B cell (primary cell): ENCODE data around the gene ECHDC3. TPM values are rescaled to one million over a fixed set of nuclear protein-coding genes. Genes with fewer than 3 reads are reported as not detected.

ENCODE experiments used
- ATAC-seq: fragments of 200-7000 bp; cut with Tn5 transposase; one replicate; pipeline ENCODE4 v1.10.0; 2021; ENCODE audit warnings: low read depth, mild to moderate bottlenecking, moderate number of reproducible peaks, moderate library complexity
- CTCF ChIA-PET: fragments of 350-600 bp; sonication (Branson Sonifier 250); formaldehyde crosslinking; loops from one replicate; lab custom pipeline; 2021; ENCODE audit warnings: antibody characterized with exemption, inconsistent platforms; lab: Charles Lee
- POLR2A ChIA-PET: fragments of 350-600 bp; sonication (Branson Sonifier 250); formaldehyde crosslinking; loops from one replicate; lab custom pipeline; 2021; ENCODE audit warnings: antibody characterized with exemption; lab: Charles Lee
- DNase-seq: peaks from one replicate; pipeline ENCODE4 v3.0.0; 2013
- H2AFZ ChIP-seq: 2 replicates; pipeline ENCODE4 v1.6.1; 2012; ENCODE audit warnings: mild to moderate bottlenecking, low read depth, low read length; ENCODE audit not compliant: insufficient read depth, poor library complexity, severe bottlenecking
- H3K27ac ChIP-seq, 2 donors: 1 replicate in 1 of 2; 2 replicates in 1 of 2; pipeline ENCODE4 v1.5.1; 2012 to 2013; ENCODE audit warnings: low read length in 2 of 2, mild to moderate bottlenecking in 2 of 2, moderate library complexity in 1 of 2
- H3K27me3 ChIP-seq, 4 experiments: fragments of 200-600 bp in 1 of 4; sonication (generic) in 1 of 4; replicated peaks in 1 of 4; 1 replicate in 2 of 4; 2 replicates in 2 of 4; pipeline versions ENCODE4 v1.6.1 to v1.7.0; 2013 to 2016; ENCODE audit warnings: low read length in 3 of 4, mild to moderate bottlenecking in 2 of 4, mixed read lengths in 1 of 4, moderate library complexity in 1 of 4; ENCODE audit not compliant: insufficient read depth in 4 of 4, control insufficient read depth in 3 of 4; ENCODE audit errors: control extremely low read depth in 1 of 4
- H3K36me3 ChIP-seq, 2 experiments: replicated peaks in 1 of 2; 1 replicate in 1 of 2; 2 replicates in 1 of 2; pipeline versions ENCODE4 v1.6.1 to v1.7.1; 2013; ENCODE audit warnings: low read length in 1 of 2; ENCODE audit not compliant: insufficient read depth in 2 of 2, control insufficient read depth in 1 of 2; ENCODE audit errors: control extremely low read depth in 1 of 2, extremely low read depth in 1 of 2
- H3K4me1 ChIP-seq, 2 donors: fragments of 200-600 bp in 1 of 2; sonication (generic) in 1 of 2; 1 replicate in 1 of 2; 2 replicates in 1 of 2; pipeline versions ENCODE4 v1.5.1 to v1.6.1; 2013 to 2017; ENCODE audit warnings: low read length in 2 of 2; ENCODE audit not compliant: control insufficient read depth in 2 of 2, insufficient read depth in 2 of 2
- H3K4me2 ChIP-seq: replicated peaks from 2 replicates; pipeline ENCODE3; 2012; ENCODE audit warnings: mild to moderate bottlenecking, low read depth, low read length; ENCODE audit not compliant: poor library complexity, severe bottlenecking
- H3K4me3 ChIP-seq, 5 experiments: fragments of 200-600 bp in 1 of 5; sonication (generic) in 1 of 5; 1 replicate in 3 of 5; 2 replicates in 2 of 5; pipeline versions ENCODE4 v1.5.1 to v1.7.0; 2011 to 2016; ENCODE audit warnings: low read length in 4 of 5, mild to moderate bottlenecking in 4 of 5, low read depth in 2 of 5, control low read depth in 1 of 5, moderate library complexity in 1 of 5; ENCODE audit not compliant: insufficient read depth in 1 of 5; ENCODE audit errors: control extremely low read depth in 1 of 5, extremely low read depth in 1 of 5
- H3K79me2 ChIP-seq: fragments of 200-600 bp; sonication (generic); one replicate; pipeline ENCODE4 v1.6.0; 2016; ENCODE audit warnings: low read length; ENCODE audit not compliant: control insufficient read depth, insufficient read depth
- H3K9ac ChIP-seq: fragments of 200-600 bp; sonication (generic); 2 replicates; pipeline ENCODE4 v1.6.1; 2017; ENCODE audit warnings: mild to moderate bottlenecking, low read length, moderate library complexity
- H3K9me3 ChIP-seq, 3 donors: one replicate each; pipeline versions ENCODE4 v1.6.1 to v1.7.1; 2013; ENCODE audit warnings: low read length in 2 of 3; ENCODE audit not compliant: control insufficient read depth in 2 of 3, insufficient read depth in 1 of 3; ENCODE audit errors: control extremely low read depth in 1 of 3
- H4K20me1 ChIP-seq: 2 replicates; pipeline ENCODE4 v1.6.0; 2012; ENCODE audit warnings: mild to moderate bottlenecking, low read length; ENCODE audit not compliant: insufficient read depth, control insufficient read depth, poor library complexity, severe bottlenecking
- H3K27ac Mint-ChIP-seq: one replicate; pipeline ENCODE4 v1.8.0; 2021; ENCODE audit warnings: mixed read lengths
- H3K27me3 Mint-ChIP-seq: one replicate; pipeline ENCODE4 v1.8.0; 2021; ENCODE audit warnings: mixed read lengths
- H3K4me1 Mint-ChIP-seq: one replicate; pipeline ENCODE4 v1.8.0; 2021; ENCODE audit warnings: mixed read lengths
- H3K4me3 Mint-ChIP-seq: one replicate; pipeline ENCODE4 v1.8.0; 2021; ENCODE audit warnings: mixed read lengths
- H3K9me3 Mint-ChIP-seq: one replicate; pipeline ENCODE4 v1.8.0; 2022; ENCODE audit warnings: mixed read lengths; ENCODE audit not compliant: insufficient read depth
- CTCF ChIP-seq: fragments of 200-600 bp; IDR thresholded peaks from one replicate; pipeline ENCODE4 v1.8.0; 2022; ENCODE audit warnings: antibody characterized with exemption, mild to moderate bottlenecking
- EZH2 ChIP-seq: IDR thresholded peaks from 2 replicates; pipeline ENCODE4 v1.6.1; 2012; ENCODE audit warnings: borderline replicate concordance, low read depth, mild to moderate bottlenecking, moderate library complexity, low read length; ENCODE audit not compliant: insufficient read depth, poor library complexity, severe bottlenecking
- WGBS: methylation state at CpG from one replicate; pipeline ENCODE4 v1.1.5; 2013; ENCODE audit warnings: missing lambda C conversion rate; ENCODE audit not compliant: insufficient coverage; 5-methylcytosine and 5-hydroxymethylcytosine counted together
- intact Hi-C: fragments of 100-400 bp; cut with micrococcal nuclease; formaldehyde crosslinking; loops from one replicate; pipeline ENCODE4 v1.10.0; 2022
- polyA plus RNA-seq: library from polyadenylated mRNA; depleted of rRNA; stranded (reverse); fragments of >200 nt; gene quantifications from 2 replicates; pipeline ENCODE4 v1.2.3, GENCODE V29; 2012
- total RNA-seq, 2 donors: library from RNA; stranded (reverse); fragments of 120-200 nt in 1 of 2; gene quantifications; 1 replicate in 1 of 2; 2 replicates in 1 of 2; pipeline versions ENCODE4 v1.2.3 to v1.2.4, GENCODE V29; 2013 to 2022

Gene ECHDC3
- total and polyA plus RNA-seq, 2 donors (not counting 1 experiment from before 2014, with no cell fraction given) = 3.9 to 9.6 TPM

GRCh38 chr10:11723359-11723758, 18.8 kb upstream of the ECHDC3 start:
- no peak overlapping the region for H3K27ac ChIP-seq
- H3K27ac Mint-ChIP-seq = no peak overlapping the region
- no peak overlapping the region for H3K4me2 ChIP-seq
- no peak overlapping the region for H2AFZ ChIP-seq
- peaks cover 0 to 7% (median under 1%) of the 10 kb centered on the region in 3 donors for H3K9me3 ChIP-seq
- H3K36me3 ChIP-seq = no peaks in the 10 kb centered on the region
- no CpG with 5 or more reads among the region's 5 CpGs for WGBS
- no peaks in the 10 kb centered on the region for H3K27me3 ChIP-seq
- no peaks in the 10 kb centered on the region for H4K20me1 ChIP-seq
- ATAC-seq (no peak), DNase-seq (no peak)
- peaks cover under 1% of the 10 kb centered on the region for H3K9me3 Mint-ChIP-seq
- CTCF ChIA-PET = interaction anchor here (0.9 to 11.0 kb wide), 7 partner anchors 34 to 209 kb away, joined by 3 to 183 read pairs (median 4); no protein-coding TSS in a partner anchor
- no peak overlapping the region for H3K4me3 ChIP-seq
- H3K4me1 ChIP-seq = peaks cover 29 to 36% of the 10 kb centered on the region in 2 donors
- H3K9ac ChIP-seq = no peak overlapping the region
- H3K27me3 Mint-ChIP-seq = no peaks in the 10 kb centered on the region
- intact Hi-C loops = no loop called here
- H3K4me1 Mint-ChIP-seq = peaks cover 39% of the 10 kb centered on the region
- peaks cover 12% of the 10 kb centered on the region for H3K79me2 ChIP-seq
- POLR2A ChIA-PET = no interaction called here
- TF ChIP-seq EZH2 (no peak), CTCF (no peak)
- H3K4me3 Mint-ChIP-seq = no peak overlapping the region

- 58% methylated on average over 19 of the region's 20 CpGs for WGBS
Observed at GRCh38 chr10:11724938-11725776, 17.0 kb upstream of the ECHDC3 start.

More at GRCh38 chr10:11724938-11725776, 17.0 kb upstream of the ECHDC3 start:
- Histone ChIP-seq H3K4me2 (peak overlapping the region; percentile 32), H3K9me3 (peaks cover 0 to 14% (median 3%) of the 10 kb centered on the region in 3 donors), H3K4me3 (no peak overlapping the region), H3K4me1 (peaks cover 19 to 24% of the 10 kb centered on the region in 2 donors), H3K27ac (no peak overlapping the region), H3K36me3 (no peaks in the 10 kb centered on the region), H4K20me1 (no peaks in the 10 kb centered on the region), H3K79me2 (peaks cover 12% of the 10 kb centered on the region), H3K9ac (peak overlapping the region; percentile 10), H2AFZ (peak overlapping the region; percentile 46), H3K27me3 (no peaks in the 10 kb centered on the region)
- intact Hi-C loops = loop anchor here (1.0 to 5.0 kb wide), 4 partner anchors 33 to 210 kb away; no protein-coding TSS in a partner anchor
- H3K9me3 Mint-ChIP-seq = peaks cover 2% of the 10 kb centered on the region
- ChIA-PET CTCF (interaction anchor here (0.6 to 11.0 kb wide), 45 partner anchors 8 to 230 kb away, joined by 3 to 183 read pairs (median 5); partner anchors contain the start of gene USP6NL), POLR2A (interaction anchor here (0.6 to 1.4 kb wide), 6 partner anchors 10 to 210 kb away, joined by 3 to 6 read pairs (median 4); no protein-coding TSS in a partner anchor)
- DNase-seq = peak; percentile 79
- H3K27me3 Mint-ChIP-seq = no peaks in the 10 kb centered on the region
- H3K27ac Mint-ChIP-seq = peak overlapping the region; percentile 72
- peak overlapping the region; percentile 27 for H3K4me3 Mint-ChIP-seq
- ATAC-seq = peak; percentile 87
- TF ChIP-seq CTCF (peak; percentile 86), EZH2 (no peak)
- peaks cover 27% of the 10 kb centered on the region for H3K4me1 Mint-ChIP-seq
